Measurements from ENCODE around the gene RASSF10. TPM values are rescaled to one million over a fixed set of nuclear protein-coding genes. Genes with fewer than 3 reads are reported as not detected.

Gene RASSF10
- total RNA-seq, 1 donor from 2014 or later, result not detected

DNA sequence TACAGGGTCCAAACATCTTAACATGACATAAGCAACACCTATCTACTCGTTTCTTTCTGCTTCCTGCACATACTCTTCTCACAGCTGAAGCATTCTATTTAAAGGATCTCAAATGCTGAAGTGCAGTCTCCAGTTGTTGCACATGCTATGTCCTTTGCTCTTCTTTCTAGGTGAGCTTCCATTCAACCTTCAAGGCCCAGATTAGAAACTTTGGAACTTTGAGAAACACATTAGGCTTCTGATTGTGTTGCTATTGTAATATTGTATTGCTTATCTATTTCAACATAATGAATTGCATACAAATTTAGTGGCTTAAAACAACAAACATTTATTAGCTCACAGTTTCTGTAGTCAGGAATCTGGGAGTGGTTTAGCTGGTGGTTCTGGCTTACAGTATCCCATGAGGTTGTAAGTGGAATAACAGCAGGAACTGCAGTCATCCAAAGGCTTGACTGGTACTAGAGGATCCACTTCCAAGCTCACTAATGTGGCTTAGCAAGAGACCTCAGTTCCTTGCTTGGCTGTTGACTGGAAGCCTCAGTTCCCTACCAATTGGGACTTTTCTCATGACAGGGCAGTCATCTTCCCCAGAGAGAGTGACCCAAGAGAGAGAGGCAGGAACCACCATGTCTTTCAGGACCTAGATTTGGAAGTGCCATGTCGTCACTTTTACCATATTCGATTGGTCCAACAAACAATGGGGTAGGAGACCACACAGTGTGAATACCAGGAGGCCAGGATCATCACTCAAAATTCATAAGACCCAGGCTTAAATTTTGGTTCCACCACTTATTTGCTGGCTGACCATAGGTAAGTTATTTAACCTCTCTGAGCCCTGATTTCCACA, 27.2 kb upstream of the RASSF10 start:
- DNase-seq, result no peak
- TF ChIP-seq, protein P1, sequence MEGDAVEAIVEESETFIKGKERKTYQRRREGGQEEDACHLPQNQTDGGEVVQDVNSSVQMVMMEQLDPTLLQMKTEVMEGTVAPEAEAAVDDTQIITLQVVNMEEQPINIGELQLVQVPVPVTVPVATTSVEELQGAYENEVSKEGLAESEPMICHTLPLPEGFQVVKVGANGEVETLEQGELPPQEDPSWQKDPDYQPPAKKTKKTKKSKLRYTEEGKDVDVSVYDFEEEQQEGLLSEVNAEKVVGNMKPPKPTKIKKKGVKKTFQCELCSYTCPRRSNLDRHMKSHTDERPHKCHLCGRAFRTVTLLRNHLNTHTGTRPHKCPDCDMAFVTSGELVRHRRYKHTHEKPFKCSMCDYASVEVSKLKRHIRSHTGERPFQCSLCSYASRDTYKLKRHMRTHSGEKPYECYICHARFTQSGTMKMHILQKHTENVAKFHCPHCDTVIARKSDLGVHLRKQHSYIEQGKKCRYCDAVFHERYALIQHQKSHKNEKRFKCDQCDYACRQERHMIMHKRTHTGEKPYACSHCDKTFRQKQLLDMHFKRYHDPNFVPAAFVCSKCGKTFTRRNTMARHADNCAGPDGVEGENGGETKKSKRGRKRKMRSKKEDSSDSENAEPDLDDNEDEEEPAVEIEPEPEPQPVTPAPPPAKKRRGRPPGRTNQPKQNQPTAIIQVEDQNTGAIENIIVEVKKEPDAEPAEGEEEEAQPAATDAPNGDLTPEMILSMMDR (IDR thresholded peaks at IDR 0.05; ENCODE audit: partially characterized antibody, unreplicated experiment), result no peak
- no peaks in the 10 kb centered on the region for H3K36me3 Mint-ChIP-seq (ENCODE audit: unreplicated experiment)
- H3K27ac Mint-ChIP-seq (ENCODE audit: unreplicated experiment), result no peak overlapping the region
- no peak overlapping the region for H3K4me3 Mint-ChIP-seq (ENCODE audit: unreplicated experiment)
- H3K27me3 Mint-ChIP-seq (ENCODE audit: unreplicated experiment), result peaks cover 2% of the 10 kb centered on the region
- H3K4me1 Mint-ChIP-seq (ENCODE audit: low read depth, unreplicated experiment), result no peaks in the 10 kb centered on the region
- H3K9me3 Mint-ChIP-seq (ENCODE audit: unreplicated experiment), result no peaks in the 10 kb centered on the region

DNA sequence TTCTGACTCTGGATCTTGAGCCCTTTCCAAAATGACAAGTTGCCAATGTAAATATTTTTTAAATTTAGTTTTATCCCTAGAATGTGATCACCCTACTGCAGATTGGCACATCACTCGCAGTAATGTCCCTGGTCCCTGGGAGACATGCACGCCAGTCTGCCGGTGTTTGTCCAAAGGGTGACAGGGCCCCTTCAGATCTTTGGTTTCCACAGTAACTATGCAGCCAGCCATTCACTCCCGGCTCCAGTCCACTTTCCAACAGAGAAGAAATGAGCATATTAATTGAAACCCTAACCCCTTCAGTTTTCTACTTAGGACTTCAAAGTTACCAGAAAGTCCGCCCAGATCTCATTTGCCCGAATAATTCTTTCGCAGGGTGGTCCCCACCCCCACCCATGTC, 25.8 kb upstream of the RASSF10 start:
- Mint-ChIP-seq H3K4me3 (ENCODE audit: unreplicated experiment) (no peak overlapping the region), H3K4me1 (ENCODE audit: low read depth, unreplicated experiment) (no peaks in the 10 kb centered on the region), H3K27me3 (ENCODE audit: unreplicated experiment) (peaks cover 2% of the 10 kb centered on the region), H3K27ac (ENCODE audit: unreplicated experiment) (no peak overlapping the region), H3K36me3 (ENCODE audit: unreplicated experiment) (no peaks in the 10 kb centered on the region), H3K9me3 (ENCODE audit: unreplicated experiment) (no peaks in the 10 kb centered on the region)
- no peak for DNase-seq
- TF ChIP-seq, protein P1 (IDR thresholded peaks at IDR 0.05; ENCODE audit: partially characterized antibody, unreplicated experiment), result no peak

DNA sequence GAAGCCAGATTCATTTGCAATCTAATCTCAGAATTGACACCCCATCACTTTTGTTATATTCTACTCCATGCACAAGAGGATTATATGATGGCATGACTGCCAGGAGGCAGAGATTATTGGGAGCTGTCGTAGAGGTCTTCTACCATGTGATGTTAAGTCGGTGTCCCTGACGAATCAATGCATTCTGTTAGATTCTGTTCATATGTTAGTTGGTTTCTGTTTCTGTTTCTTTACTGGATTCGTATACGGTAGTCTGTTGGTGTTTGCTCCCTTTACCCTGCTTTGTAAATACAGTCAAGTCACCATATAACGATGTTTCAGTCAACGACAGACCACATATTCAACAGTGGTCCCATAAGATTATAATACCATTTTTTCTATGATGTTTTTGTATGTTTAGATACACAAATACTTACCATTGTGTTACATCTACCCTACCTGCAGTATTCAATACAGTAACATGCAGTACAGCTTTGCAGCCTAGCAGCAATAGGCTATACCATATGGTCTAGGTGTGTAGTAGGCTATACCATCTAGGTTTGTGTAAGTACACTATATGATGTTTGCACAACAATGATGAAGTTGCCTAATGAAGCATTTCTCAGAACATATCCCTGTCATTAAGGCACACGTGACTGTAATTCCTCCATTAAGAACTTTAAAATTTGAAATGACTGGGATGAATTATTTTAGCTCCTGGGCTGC, 22.8 kb upstream of the RASSF10 start:
- H3K27ac Mint-ChIP-seq (ENCODE audit: unreplicated experiment), result no peak overlapping the region
- H3K27me3 Mint-ChIP-seq (ENCODE audit: unreplicated experiment), result peaks cover 2% of the 10 kb centered on the region
- TF ChIP-seq, protein P1 (IDR thresholded peaks at IDR 0.05; ENCODE audit: partially characterized antibody, unreplicated experiment), result no peak
- no peak overlapping the region for H3K4me3 Mint-ChIP-seq (ENCODE audit: unreplicated experiment)
- H3K36me3 Mint-ChIP-seq (ENCODE audit: unreplicated experiment), result no peaks in the 10 kb centered on the region
- no peak for DNase-seq
- no peaks in the 10 kb centered on the region for H3K9me3 Mint-ChIP-seq (ENCODE audit: unreplicated experiment)
- H3K4me1 Mint-ChIP-seq (ENCODE audit: low read depth, unreplicated experiment), result no peaks in the 10 kb centered on the region

DNA sequence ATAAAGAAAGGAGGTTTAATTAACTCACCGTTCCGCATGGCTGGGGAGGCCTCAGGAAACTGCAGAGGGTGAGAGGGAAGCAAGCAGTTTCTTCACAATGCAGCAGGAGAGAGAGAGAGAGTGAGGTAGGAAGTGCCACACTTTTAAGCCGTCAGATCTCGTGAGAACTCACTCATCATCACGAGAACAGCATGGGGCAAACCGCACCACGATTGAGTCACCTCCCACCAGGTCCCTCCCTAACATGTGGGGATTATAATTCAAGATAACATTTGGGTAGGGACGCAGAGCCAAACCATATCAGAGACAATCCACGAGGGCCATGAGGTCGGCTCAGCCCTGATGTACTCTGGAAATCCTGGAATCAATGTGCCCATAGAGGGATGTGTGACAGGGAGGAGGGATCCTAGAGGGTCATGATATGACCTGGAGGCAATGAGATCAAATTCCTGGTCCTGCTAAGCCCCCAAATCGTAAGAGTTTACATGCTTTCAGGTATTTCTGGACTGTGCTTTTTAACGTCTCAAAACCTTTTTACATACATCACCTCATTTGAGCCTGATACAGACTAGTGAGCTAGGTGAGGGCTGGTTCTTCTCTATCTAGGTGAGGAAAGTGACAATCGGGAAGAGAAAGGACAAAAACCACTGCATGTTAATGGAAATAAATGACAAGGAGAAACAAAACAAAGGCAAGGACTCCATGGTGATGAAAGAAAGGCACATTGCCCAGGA, 19.5 kb upstream of the RASSF10 start:
- Mint-ChIP-seq H3K36me3 (ENCODE audit: unreplicated experiment) (no peaks in the 10 kb centered on the region), H3K4me1 (ENCODE audit: low read depth, unreplicated experiment) (no peaks in the 10 kb centered on the region), H3K9me3 (ENCODE audit: unreplicated experiment) (no peaks in the 10 kb centered on the region), H3K4me3 (ENCODE audit: unreplicated experiment) (no peak overlapping the region), H3K27ac (ENCODE audit: unreplicated experiment) (no peak overlapping the region), H3K27me3 (ENCODE audit: unreplicated experiment) (peaks cover 2% of the 10 kb centered on the region)
- TF ChIP-seq, protein P1 (IDR thresholded peaks at IDR 0.05; ENCODE audit: partially characterized antibody, unreplicated experiment), result no peak
- no peak for DNase-seq

Data from glutamatergic neuron (in vitro differentiated cells).